Measurements from ENCODE around the gene ARHGAP42.
"Not testable (repeated sequence)": the region's sequence is repeated elsewhere in the genome, so short reads cannot be mapped to it uniquely, and the experiment has no call there.

Gene ARHGAP42

DNA sequence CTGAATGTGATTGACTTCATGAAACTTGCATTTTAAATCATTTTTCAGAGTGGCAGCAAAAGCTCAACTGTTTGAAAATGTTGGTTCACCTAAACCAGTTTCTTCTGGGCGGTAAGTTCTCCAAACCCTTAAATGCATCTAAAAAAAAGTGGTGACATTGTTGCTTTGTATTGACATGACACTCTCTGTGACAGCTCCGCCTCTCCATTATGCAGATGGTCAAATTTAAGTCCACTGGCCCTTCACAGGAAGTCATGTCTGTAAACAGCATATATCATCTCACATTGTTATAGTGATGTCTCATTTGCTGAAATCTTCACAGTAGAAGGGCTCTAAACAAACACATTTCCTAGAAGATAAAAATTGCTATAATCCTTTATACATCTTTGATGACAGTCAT lies 291.9 kb downstream of the ARHGAP42 start:
- DNase-seq = no peak

DNA sequence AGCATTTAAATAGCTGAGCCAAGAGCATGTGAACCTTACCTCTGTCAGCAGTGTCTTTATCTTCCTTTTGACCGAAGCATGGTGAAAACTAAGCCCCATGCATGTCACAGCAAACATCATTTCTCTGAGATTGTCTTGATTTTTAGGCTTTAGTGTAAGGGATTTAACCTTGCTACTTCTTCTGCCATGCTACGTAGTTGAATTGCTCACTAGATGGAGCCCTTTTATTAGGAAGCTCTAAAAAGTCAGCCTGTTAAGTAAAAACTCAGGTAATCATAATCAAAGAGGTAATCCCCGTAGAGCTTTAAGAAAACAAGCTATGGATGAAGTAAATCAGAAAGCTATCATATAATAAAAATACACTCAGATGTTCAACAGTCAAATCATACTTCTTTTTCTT lies 293.1 kb downstream of the ARHGAP42 start:
- no peak for DNase-seq

DNA sequence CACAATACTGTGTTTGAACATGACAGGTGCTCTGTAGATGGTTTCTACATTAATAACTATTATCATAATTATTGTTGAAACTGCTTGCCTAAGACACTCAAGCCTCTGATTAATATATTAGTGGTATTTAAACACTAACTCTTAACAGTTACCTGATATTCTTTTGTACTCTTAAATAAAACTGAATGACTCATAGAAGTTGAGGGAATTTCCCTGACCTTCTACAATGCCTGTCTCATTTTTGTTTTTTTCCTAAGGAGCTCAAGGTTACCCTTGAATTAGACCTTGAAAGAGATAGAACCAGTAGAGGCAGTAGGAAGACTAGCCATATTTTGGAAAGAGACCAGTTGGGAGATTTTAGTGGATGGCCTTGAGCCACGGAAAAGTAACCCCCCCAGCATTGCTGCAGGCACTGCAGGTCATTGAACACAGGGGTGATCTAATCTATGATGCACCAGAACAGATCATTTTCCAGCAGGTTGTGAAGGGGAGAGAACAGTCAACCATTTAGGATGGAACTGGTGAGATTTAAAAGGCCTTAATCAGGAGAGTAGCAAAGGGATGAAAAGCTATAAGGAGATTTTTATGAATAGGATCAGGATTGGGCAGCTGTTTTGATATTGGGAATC lies 294.2 kb downstream of the ARHGAP42 start:
- no peak for DNase-seq

DNA sequence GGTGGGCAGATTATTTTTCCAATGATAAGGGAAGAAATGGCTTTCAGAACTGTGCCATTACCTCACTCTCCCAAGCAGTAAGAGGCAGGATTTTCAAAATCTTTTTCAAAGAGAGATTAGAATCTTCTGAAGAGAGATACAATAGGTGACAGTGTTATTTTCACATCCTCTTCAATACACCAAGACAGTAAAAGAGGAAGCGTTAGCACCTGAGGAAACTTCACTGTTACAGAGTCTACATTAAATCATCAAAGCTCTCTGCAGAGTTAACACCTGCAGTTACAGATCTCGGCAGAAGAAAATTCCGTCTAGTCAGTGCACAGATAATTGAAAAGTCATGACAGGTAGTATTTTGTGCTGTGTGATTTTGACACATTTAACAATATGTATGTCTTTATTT lies 297.6 kb downstream of the ARHGAP42 start:
- no peak for DNase-seq

DNA sequence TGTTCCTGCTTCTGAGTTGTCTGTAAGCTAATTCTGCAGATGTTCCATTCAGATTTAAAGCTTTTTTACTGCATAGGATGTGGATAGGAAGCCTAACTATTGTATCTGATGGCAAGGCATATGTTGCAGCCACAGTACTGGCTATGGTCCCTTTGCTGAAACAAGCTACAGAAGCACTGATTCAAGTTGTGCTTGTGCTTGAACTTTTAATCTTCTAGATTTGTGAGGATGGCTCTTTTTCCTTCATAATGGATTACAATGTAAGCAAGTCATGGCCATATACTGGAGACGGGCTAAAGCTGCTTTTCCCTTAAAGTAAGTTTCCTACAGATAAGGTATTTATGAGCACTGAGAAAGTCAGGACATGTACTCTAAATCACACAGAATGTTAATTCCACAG lies 303.8 kb downstream of the ARHGAP42 start:
- no peak for DNase-seq

DNA sequence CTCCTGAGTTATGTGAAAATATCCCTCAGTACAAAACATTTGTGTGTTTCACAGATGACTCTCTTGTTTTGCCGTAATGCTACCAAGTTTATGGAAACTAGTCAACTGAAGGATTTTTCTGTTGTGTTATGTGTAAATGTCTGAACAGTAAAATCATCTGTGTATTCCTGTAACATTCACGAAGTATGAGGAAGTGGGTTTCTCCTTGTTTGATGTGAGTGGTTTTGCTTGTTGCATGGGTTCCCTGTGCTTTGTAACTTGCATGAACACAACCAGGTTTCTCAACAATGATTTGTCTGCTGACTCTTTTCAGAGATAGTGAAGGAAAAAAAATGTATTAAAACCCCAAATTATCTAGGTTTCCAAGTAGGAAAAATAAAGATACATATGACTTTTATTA lies 304.5 kb downstream of the ARHGAP42 start:
- no peak for DNase-seq

DNA sequence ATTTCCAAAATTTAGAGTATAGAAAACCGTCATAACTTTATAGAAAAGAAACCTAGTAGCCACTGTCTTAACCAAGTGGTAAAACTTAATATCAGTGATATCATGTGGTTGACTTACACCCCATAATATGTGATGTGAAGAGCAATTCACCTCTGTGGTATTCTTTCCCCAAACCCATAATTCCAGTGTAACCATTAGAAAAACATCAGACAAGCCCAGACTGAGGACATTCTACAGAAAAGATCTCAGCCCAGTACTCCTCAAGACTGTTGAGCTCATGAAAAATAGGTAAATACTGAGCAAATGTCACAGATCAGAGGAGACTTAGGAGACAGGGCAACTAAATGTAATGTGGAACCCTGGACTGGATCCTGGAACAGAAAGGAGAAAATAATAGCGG lies 307.9 kb downstream of the ARHGAP42 start:
- DNase-seq = no peak

DNA sequence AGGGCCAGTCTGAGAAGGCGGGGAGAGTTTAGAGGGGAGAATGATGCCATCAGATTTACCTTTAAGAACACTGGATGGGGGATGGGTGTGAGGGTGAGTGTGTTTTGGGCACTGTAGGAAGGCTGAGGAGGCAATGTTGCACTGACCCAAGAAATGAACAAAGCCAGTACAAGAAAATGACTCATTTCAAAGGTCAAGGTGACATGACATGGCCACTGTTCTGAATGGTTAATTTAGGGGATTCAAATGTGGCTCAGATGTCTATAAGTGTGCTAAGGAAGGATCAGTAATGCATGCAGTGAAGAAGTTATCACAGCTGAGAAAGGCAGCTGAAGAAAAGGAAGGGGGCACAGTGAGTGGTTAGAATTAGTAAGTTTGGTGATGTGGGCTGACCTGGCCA lies 312.7 kb downstream of the ARHGAP42 start:
- no peak for DNase-seq

DNA sequence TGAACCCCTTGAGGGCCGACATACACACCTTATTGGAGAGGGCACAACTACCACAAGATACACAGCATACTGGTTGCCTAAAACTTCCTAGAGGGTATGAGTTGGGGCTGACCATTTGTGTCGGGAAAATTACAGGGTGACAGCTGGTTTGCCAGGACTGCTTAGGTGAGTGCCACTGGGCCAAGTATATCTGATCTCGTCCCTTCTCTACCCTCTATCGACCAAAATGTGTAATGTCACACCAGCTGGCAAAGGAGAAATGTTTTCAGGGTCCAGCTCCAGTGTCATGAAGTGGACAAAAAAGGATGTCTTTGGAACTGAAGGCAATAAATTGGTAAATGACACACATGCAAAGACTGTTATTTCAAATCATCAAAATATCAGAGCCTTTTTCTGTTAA lies 316.4 kb downstream of the ARHGAP42 start:
- no peak for DNase-seq

DNA sequence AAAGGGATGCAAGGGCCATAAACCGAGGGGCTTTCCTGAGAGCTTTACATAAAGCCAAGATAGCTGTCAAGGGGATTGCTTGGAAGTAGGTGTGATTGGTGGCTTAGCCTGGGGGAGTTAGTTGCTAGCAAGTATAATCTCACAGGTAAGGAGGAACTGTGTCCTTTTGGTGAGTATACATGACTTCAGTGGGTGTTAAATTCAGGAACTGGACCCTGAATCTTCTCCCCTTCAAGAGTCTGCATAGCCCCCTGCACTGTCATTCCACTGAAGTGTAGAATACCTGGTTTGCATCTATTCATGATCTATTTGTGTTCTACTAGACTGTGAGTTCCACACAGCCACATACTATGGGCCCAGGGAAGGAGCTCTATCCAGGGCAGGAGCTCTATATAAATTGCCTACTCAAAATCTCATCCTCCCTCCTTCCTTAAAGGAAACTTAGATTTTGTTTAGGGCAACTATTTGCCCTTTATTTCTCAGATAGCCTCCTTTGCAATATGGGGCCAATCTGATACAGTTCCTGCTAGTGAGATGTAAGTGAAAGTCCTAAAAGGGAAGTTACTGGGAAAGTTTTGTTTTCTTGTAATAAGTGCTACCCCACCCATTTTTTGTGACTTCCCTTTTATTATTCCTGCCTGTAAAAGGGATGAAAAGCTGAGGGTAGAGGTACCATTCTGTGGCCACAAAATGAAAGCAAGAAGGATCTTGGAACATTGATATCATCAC lies 322.0 kb downstream of the ARHGAP42 start:
- DNase-seq = no peak

DNA sequence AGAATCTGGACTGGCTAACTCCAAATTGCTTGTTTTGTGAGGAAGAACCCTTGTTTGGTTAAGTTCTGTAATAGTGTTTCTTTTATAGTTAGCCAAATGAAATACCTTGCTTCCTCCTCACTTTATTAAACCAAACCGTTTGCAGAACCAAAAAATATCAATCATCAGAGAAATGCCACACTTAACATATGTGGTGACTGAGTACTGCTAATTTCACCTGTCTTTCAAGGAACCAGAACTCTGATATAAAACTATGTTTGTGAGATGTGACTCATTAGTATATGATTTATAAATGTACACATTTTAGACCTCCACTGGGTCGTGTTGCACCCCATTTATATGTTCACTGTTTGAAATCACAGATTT lies 322.6 kb downstream of the ARHGAP42 start:
- no peak for DNase-seq

DNA sequence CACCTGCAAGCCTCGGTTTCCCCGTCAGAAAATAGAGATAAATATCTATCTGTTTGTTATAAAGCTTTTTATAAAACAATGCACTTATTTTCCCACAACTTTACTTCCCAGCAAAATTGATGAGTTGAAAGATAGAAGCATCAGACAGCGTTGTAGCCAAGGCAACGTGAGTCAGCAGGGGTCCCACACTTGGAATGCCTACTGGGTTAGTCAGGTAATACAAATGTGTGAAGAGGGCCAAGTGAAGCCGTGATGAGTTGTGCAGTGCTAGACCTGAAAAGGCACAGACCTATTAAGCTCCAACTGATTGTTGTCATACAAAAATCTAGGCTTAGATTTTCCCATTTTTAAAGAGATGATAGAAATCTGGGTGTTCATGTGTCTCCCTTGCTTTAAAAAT lies 323.8 kb downstream of the ARHGAP42 start:
- DNase-seq = no peak

DNA sequence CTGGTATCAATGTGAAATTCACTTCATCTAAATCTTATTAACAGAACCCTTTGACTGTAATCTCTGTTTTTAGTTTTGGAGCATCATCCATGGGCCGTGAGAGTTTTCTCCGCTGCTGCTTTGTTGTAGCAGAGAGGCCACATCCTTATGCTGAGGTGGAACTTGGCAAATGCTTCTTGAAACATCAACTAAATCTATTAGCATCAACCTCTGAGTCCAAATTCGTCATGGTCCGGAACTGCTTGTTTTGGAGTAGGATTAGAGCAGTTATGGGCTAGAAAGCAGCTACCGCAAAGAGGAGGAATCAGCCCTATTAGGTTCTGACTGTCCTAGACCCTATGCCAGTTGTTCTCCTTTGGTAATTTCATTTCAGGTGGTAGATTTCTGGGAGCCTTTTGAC lies 324.8 kb downstream of the ARHGAP42 start:
- DNase-seq = no peak

DNA sequence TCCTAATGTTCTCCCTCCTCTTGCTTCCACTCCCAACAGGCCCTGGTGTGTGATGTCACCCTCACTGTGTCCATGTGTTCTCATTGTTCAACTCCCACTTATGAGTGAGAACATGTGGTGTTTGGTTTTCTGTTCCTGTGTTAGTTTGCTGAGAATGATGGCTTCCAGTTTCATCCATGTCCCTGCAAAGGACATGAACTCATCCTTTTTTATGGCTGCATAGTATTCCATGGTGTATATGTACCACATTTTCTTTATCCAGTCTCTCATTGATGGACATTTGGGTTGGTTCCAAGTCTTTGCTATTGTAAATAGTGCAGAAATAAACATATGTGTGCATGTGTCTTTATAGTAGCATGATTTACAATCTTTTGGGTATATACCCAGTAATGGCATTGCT lies 326.6 kb downstream of the ARHGAP42 start:
- DNase-seq = not testable (repeated sequence)

DNA sequence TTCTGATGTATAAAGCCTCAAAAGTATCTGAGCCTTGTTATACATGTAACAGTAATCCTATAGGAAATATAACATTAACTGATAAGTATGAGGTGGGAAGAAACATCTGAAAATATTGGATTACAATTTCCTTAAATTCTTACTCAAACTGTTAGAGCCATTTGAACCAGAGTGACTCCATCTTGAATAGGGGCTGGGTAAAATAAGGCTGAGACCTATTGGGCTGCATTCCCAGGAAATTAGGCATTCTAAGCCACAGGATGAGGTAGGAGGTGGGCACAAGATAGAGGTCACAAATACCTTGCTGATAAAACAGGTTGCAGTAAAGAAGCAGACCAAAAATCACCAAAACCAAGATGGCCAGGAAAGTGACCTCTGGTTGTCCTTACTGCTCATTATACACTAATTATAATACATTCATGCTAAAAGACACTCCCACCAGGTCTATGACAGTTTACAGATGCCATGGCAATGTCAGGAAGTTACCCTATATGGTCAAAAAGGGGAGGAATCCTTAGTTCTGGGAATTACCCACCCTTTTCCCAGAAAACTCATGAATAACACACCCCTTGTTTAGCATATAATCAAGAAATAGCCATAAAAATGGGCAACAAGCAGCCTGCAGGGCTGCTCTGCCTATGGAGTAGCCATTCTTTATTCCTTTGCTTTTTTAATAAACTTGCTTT lies 327.7 kb downstream of the ARHGAP42 start:
- DNase-seq = no peak

DNA sequence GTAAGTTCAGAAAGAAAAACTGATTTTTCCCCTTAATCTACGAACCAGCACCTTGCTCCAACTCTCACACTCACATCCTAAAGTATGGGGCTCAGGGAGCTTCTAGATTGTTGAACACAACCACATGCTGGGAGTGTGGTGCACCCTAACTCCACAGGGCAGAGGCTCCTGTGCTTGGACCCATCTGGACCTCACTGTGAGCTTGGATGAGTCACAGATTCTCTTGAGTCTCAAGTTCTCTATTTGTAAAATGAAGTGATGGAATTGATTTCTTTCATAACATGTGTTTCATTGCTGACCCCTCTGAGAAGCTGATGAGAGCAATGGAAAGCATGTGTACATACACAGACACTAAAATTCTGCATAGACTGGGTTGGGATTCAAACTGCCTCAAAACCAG lies 332.8 kb downstream of the ARHGAP42 start:
- no peak for DNase-seq

DNA sequence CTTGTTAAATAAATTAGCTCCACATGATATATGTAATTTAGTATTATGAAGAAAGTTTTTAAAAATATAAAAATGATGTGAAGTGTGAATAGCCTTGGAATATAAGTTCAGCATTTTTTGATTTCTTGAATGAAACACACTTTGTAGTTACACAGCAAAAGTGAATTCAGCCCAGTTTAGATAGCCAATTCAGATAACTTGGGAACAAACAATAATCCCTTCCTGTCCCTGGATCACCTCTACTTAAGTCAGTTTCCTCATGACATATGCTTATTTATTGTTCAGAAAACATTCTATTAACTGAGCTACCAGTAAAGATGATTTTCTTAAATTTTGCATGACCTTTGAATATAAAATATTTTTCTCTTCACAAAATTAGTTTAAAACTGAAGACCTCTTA lies 335.2 kb downstream of the ARHGAP42 start:
- no peak for DNase-seq

DNA sequence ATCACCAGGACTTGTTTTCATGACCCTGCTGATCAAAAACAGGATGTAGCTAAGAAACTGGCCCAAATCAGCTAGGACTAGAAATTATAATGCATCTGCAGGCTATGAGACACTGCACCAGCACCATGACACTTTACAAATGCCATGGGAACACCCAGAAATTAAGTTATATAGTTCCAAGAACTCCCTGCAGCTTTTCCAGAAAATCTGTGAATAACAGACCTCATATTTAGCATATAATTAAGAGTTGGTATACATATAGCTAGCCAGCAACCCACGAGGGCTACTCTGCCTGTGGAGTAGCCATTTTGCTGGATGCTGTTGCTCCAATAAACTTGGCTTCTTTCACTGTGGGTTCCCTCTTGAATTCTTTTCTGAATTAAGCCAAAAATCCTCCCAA lies 341.6 kb downstream of the ARHGAP42 start:
- DNase-seq = no peak

DNA sequence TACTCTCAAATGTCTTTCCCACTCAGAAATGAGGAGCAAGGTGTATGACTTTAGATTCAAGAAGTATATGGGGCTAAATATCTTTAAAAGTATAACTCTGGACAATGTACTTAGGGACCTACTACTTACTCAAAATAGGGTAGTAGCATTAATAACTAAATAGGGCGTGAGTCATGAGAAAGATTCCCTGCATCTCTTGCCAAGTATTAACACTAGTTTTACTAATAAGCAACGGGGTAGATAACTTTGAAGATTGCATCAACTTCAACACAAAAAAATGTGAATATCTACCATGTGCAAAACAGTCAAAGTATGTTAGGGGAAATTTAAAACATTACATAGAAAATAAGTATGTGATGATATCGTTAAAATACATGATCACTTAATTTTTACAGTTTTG lies 342.9 kb downstream of the ARHGAP42 start:
- no peak for DNase-seq

DNA sequence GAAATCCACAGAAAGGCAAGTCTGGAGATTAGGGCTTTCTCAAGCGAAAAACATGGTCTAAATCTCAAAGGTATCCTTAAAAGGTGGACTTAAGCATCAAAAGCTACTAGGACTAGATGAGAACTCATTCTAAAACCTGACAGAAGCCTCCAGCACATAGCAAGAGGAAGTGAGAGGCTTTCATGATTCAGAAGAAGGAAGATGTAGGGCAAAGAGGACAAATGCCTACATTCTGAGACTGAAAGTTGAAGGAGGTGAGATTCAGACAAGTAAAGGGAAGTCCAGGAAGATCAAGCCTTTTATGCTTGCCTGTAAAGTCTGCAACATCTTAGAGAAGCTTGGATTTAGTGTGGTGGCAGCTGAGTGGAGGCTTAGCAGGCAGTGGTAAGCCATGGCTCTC lies 343.6 kb downstream of the ARHGAP42 start:
- DNase-seq = no peak

DNA sequence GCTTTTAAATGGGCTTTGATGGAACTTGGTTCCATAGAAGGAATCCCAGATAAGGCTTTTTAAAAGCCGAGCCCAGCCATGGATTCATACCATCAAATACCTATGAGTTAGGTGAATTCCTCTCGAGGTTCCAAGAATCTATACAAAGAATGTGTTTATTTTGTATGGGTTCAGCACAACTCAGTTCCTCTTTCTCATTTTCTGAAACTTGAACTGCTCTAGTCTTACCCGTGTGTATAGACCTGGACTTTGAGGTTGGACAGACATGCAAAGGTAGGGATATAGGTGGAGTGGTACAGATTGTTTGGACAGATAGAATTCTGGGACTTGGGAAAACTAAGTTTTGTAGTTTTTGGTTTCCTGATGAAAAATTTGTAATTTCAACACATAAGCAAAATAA lies 344.6 kb downstream of the ARHGAP42 start:
- DNase-seq = no peak

DNA sequence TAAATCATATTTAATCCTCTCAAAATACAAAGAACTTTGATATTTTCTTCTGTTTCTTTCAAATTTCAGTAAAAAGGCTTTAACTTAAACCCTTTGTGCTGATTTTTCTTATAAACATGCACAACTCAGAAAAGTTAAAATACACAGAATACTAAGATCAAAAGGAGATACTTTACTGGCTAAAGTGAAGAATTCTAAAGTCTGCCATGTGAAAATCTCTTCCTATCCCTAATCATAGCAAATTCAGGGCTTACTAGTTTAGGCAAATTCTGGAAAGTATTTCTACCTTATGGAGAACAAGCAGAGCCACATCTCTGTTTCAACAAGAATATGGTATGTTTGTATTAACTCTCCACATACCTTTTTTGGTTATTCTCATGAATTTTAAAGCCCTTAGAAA lies 345.9 kb downstream of the ARHGAP42 start:
- no peak for DNase-seq

DNA sequence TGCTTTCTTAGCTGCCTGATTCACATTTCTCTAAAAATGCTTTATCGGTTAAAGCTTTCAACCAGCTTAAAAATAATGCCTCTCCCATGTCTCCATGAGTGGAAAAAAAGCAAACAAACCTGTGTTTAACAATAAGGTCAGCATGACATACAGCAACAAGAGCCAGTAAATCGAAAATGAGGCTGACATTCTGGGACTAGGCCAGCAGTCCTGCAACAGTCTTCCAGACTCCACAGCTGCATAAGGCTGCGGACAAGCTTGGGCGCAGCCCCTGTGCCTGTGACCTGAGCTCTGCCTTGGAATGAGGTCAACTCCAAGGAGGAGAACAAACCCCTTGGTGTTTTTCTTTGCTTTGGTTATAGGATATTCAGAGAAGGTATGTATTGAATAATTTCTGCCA lies 347.0 kb downstream of the ARHGAP42 start:
- no peak for DNase-seq

DNA sequence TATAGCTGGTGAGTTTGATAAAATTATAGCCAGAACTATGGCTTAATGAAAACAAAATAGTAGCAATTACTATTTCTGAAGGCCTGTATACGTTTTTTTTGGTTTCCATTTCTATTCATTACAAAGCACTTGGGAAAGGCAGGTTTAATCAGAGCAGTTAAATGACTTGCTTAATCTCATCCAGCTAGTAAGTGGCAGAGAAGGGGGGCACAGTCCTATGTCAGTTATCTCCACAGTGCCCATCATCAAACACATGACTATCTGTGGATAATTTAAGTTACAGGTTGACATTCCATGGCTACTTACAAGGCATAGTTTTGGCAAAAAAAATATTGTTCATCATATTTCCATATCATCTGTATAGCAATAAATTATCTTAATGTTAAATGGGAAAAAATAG lies 348.8 kb downstream of the ARHGAP42 start:
- DNase-seq = no peak

Data from AML-193 (cell line).